NCI-H146 (cell line): Measurements from ENCODE around the gene PCDH9.
A peak's percentile ranks its signal among the peaks of the same experiment; 100 is the strongest.

Experiments used
- DNase-seq: peaks from one replicate; lab custom pipeline; 2025; lab: John Stamatoyannopoulos, UW

PCDH9 gene

GRCh38 chr13:67229481-67230403 is at the start of gene PCDH9:
Gene PCDH9 (minus strand): TSS chr13:67230336. CDS start chr13:67228440, 1,896 bp downstream.
- peak; percentile 72 for DNase-seq

- DNase-seq, result no peak
These were observed 48.1 kb upstream of the PCDH9 start for GRCh38 chr13:67278235-67278634.

GRCh38 chr13:67277581-67277980 is 47.4 kb upstream of the PCDH9 start:
- no peak for DNase-seq

- no peak for DNase-seq
These were observed 45.3 kb upstream of the PCDH9 start for GRCh38 chr13:67275351-67275960.

GRCh38 chr13:67273001-67273400 is 42.9 kb upstream of the PCDH9 start:
- DNase-seq, result no peak

- DNase-seq, result no peak
These were observed 37.0 kb upstream of the PCDH9 start for GRCh38 chr13:67267136-67267535.

- no peak for DNase-seq
These were observed 29.1 kb upstream of the PCDH9 start for GRCh38 chr13:67259208-67259607.

GRCh38 chr13:67258482-67258881 is 28.3 kb upstream of the PCDH9 start:
- no peak for DNase-seq

- peak; percentile 46 for DNase-seq
These were observed 8.7 kb upstream of the PCDH9 start for GRCh38 chr13:67238861-67239260.

- peak; percentile 20 for DNase-seq
These were observed 8.2 kb upstream of the PCDH9 start for GRCh38 chr13:67238277-67238859.

- peak; percentile 37 for DNase-seq
These were observed 5.1 kb upstream of the PCDH9 start for GRCh38 chr13:67235265-67235664.

GRCh38 chr13:67232384-67232783 is 2.2 kb upstream of the PCDH9 start:
- no peak for DNase-seq

- DNase-seq, result peak; percentile 13
These were observed 1.3 kb upstream of the PCDH9 start for GRCh38 chr13:67231289-67232000.

- DNase-seq, result peak; percentile 98
These were observed 510 bp upstream of the PCDH9 start for GRCh38 chr13:67230404-67231288.

- DNase-seq, result peak; percentile 10
These were observed 1.2 kb downstream of the PCDH9 start for GRCh38 chr13:67228916-67229315.

GRCh38 chr13:67228031-67228430 is 2.1 kb downstream of the PCDH9 start:
- DNase-seq, result no peak

- DNase-seq, result peak; percentile 51
These were observed 2.8 kb downstream of the PCDH9 start for GRCh38 chr13:67227131-67227983.

GRCh38 chr13:67226696-67227095 is 3.4 kb downstream of the PCDH9 start:
- DNase-seq, result no peak

- DNase-seq, result no peak
These were observed 4.6 kb downstream of the PCDH9 start for GRCh38 chr13:67225252-67226159.
